GM04503 (cell line): ENCODE measurements around the gene UTS2.

ENCODE experiments used
- DNase-seq: peaks from one replicate; pipeline ENCODE4 v3.0.0-alpha.2; 2012; ENCODE audit warnings: low read depth

UTS2 gene

GRCh38 chr1:7862211-7863060 is 9.6 kb upstream of the UTS2 start:
- no peak for DNase-seq

GRCh38 chr1:7861452-7861851 is 8.6 kb upstream of the UTS2 start:
- DNase-seq = no peak

- DNase-seq = no peak
Measured at GRCh38 chr1:7860130-7860529, 7.3 kb upstream of the UTS2 start.

- no peak for DNase-seq
Measured at GRCh38 chr1:7859406-7859805, 6.5 kb upstream of the UTS2 start.

- DNase-seq = no peak
Measured at GRCh38 chr1:7857985-7858384, 5.1 kb upstream of the UTS2 start.

- no peak for DNase-seq
Measured at GRCh38 chr1:7857000-7857399, 4.1 kb upstream of the UTS2 start.

GRCh38 chr1:7856345-7856744 is 3.5 kb upstream of the UTS2 start:
- no peak for DNase-seq

- no peak for DNase-seq
Measured at GRCh38 chr1:7853684-7854026, 790 bp upstream of the UTS2 start.

- no peak for DNase-seq
Measured at GRCh38 chr1:7850786-7851185, 2.1 kb downstream of the UTS2 start.

- DNase-seq = peak; percentile 77
Measured at GRCh38 chr1:7847599-7847998, 5.3 kb downstream of the UTS2 start.

- DNase-seq = no peak
Measured at GRCh38 chr1:7846656-7847055, 6.2 kb downstream of the UTS2 start.

- DNase-seq = peak; percentile 30
Measured at GRCh38 chr1:7845761-7846160, 7.1 kb downstream of the UTS2 start.

GRCh38 chr1:7842517-7842916 is 10.3 kb downstream of the UTS2 start:
- no peak for DNase-seq

GRCh38 chr1:7839526-7839925 is 13.3 kb downstream of the UTS2 start:
- DNase-seq = no peak

- DNase-seq = no peak
Measured at GRCh38 chr1:7838714-7839113, 14.2 kb downstream of the UTS2 start.

GRCh38 chr1:7833035-7833434 is 19.8 kb downstream of the UTS2 start:
- no peak for DNase-seq

- no peak for DNase-seq
Measured at GRCh38 chr1:7831458-7831857, 21.4 kb downstream of the UTS2 start.

- no peak for DNase-seq
Measured at GRCh38 chr1:7827126-7827955, 25.5 kb downstream of the UTS2 start.

- no peak for DNase-seq
Measured at GRCh38 chr1:7826363-7826762, 26.5 kb downstream of the UTS2 start.

GRCh38 chr1:7824701-7825100 is 28.2 kb downstream of the UTS2 start:
- no peak for DNase-seq

- no peak for DNase-seq
Measured at GRCh38 chr1:7821282-7821681, 31.6 kb downstream of the UTS2 start.

GRCh38 chr1:7813677-7814373 is 39.0 kb downstream of the UTS2 start:
- DNase-seq = no peak

GRCh38 chr1:7811476-7811875 is 41.4 kb downstream of the UTS2 start:
- DNase-seq = no peak
